M059J (cell line): ENCODE data around the gene CSF2RB. TPM values are rescaled to one million over a fixed set of nuclear protein-coding genes. Genes with fewer than 3 reads are reported as not detected.

ENCODE experiments used
- DNase-seq: peaks from one replicate; pipeline ENCODE4 v3.0.0-alpha.2; 2012; ENCODE audit warnings: low read depth
- total RNA-seq: library from RNA; depleted of rRNA; stranded (reverse); fragments of >200 nt; shearing (Covaris generic); gene quantifications from 2 replicates; pipeline ENCODE4 v1.2.3, GENCODE V29; 2014; rRNA removed

The CSF2RB gene
- 0.02 TPM in 1 of 2 replicates, not detected in the other for total RNA-seq

DNA sequence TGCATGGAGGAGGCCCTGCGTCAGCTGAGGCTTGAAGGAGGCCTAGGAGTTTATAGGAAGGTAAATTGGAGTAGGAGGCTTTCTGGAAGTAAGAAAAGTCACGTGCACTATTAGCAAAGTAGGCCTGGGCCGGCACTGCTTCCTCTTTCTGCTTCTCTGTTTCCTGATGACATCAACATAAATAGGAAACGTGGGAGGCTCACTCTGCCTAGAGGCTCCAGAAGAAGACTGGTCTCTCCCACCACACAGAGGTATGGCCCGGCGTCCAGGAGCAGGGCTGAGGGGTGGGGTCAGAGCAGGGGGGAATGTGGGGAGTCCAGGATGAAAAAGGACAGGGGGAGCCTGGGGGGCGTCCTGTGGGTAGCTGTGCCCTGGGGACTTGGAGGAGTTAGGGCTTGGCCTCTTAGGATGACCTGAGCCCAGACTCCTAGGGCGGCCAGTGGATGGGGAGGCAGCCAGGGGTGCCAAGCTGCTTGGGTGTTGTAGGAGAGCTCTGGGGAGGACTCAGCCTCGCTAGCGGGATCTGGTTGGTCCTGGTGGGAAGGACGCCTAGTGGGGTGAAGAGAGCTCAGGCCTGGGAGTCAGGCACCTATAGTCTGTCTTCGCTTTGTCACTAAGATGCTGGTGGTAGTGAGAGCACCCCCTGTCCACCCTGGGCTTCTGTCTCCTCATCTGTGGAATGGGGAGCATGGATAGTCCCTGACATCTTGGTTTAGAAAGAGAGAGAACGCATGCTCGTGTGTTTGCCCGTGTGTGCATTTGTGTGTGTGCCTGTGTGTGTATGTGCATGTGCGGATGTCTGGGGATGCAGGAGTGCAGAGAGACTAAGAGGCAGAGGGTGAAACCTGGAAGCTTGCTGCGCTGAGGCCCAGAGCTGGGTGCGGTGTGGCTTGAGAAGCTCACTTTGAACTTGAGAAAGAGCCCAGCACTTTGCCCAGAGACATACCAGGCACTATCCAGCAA is at the start of gene CSF2RB:
TSS of gene CSF2RB (plus strand) at position 202 of the 963 bp plus-strand sequence. CDS start 8,580 bp downstream, outside the sequence.
- no peak for DNase-seq

DNA sequence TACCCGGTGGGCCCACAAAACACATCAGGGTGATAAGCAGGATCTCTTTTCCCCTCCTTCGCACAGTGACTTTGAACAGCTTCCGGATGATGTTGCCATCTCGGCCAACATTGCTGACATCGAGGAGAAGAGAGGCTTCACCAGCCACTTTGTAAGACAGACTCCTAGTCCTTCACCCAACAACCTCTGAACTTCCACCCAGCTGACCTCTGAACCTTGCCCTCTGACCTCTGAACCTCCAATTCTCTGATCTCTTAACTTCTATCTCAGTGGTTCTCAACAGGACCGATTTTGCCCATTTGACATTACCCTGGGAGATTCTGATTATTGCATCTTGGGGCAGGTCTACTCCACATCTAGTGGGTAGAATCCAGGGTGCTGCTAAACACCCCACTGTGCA is 49.4 kb upstream of the CSF2RB start:
- DNase-seq: no peak

GRCh38 chr22:36864454-36865215 is 48.8 kb upstream of the CSF2RB start:
- no peak for DNase-seq

DNA sequence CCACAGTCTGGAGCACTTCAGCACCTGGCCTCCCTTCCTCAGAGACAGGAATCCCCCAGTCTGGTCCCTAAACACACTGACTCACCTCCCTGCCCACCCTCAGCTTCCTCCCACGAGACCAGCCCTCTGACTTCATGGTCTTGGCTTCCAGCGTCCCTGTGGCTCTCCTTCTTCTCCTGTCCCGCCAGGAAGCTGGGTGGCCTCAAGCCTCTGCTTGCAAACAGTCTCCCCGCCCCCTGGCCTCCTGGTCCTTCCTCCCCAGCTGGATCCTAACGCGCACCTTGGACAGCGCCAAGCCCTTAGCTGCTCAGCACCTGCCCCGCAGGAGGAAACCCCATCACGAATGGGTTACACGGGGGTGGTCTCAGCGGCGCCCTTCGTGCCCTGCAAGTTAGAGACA is 48.1 kb upstream of the CSF2RB start:
- DNase-seq: no peak

- DNase-seq: no peak
Measured at GRCh38 chr22:36867695-36868094, 45.7 kb upstream of the CSF2RB start.

GRCh38 chr22:36868546-36869181 is 44.8 kb upstream of the CSF2RB start:
- no peak for DNase-seq

DNA sequence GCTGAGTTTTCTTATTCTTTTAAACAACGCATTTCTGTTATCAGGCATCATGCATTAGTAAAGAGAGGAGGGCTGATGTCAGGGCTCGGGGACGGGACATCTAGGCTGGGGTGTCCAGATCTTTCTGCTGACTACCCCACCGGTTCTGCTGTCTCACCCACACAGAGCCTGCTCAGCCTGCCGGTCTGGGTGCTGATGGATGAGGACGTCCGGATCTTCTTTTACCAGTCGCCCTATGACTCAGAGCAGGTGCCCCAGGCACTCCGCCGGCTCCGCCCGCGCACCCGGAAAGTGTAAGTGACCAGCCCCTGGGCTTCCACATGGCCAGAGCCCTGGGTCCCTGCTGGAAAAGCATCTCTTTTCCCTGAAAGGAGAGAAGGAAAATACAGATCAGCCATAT is 43.2 kb upstream of the CSF2RB start:
- DNase-seq: peak; percentile 42

GRCh38 chr22:36871669-36872081 is 41.8 kb upstream of the CSF2RB start:
- peak; percentile 65 for DNase-seq

DNA sequence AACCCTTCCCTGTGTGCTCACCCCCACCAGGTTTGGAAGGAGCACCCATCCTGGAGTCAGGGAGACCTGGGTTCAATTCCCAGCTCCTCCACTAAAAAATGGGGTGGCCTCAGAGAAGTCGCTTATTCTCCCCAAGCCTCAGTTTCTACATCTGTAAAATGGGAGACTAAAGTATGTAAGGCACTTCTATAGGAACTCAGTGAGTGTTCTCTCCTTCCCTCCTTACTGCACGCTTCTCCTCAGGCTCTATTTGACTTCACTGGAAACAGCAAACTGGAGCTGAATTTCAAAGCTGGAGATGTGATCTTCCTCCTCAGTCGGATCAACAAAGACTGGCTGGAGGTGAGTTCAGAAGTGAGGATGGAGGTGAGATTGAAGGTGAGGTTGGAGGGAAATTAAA is 41.3 kb upstream of the CSF2RB start:
- DNase-seq: no peak

DNA sequence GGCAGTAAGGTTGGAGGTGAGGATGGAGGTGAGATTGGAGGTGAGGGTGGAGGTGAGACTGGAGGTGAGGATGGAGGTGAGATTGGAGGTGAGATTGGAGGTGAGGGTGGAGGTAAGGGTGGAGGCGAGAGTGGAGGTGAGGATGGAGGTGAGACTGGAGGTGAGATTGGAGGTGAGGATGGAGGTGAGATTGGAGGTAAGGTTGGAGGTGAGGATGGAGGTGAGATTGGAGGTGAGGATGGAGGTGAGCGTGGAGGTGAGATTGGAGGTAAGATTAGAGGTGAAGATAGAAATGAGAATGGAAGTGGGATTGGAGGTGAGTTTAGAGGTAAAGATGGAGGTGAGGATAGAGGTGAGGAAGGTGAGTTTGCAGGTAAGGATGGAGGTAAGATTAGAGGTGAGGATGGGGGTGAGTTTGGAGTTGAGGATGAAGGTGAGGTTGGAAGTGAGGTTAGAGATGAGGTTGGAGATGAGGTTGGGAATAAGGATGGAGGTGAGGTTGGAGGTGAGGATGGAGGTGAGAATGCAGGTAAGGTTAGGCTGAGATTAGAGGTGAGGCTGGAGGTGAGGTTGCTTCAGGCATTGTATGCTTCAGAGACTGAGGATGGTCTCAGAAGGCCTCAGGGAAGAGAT is 40.4 kb upstream of the CSF2RB start:
- no peak for DNase-seq

- DNase-seq: peak; percentile 86
Measured at GRCh38 chr22:36873614-36874308, 39.7 kb upstream of the CSF2RB start.

DNA sequence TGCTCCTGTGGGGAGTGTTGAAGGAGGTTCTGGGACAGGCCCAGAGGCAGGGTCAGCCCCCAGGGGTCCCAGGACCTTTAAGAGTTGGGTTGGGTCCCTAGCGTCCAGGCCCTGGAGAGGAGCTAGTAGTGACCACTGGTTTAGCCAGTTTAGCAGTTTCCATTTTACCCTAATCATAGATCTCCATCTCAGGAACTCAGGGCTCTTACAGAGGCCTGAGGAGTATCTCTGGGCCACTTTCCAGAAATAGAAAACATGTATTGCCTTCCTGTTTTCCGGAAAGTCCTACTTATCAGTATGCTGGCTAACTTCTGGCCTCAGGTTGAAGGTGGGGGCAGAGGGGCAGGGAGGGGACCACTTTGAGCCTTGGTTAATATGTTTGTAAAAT is 39.1 kb upstream of the CSF2RB start:
- no peak for DNase-seq

GRCh38 chr22:36874736-36875135 is 38.7 kb upstream of the CSF2RB start:
- DNase-seq: no peak

DNA sequence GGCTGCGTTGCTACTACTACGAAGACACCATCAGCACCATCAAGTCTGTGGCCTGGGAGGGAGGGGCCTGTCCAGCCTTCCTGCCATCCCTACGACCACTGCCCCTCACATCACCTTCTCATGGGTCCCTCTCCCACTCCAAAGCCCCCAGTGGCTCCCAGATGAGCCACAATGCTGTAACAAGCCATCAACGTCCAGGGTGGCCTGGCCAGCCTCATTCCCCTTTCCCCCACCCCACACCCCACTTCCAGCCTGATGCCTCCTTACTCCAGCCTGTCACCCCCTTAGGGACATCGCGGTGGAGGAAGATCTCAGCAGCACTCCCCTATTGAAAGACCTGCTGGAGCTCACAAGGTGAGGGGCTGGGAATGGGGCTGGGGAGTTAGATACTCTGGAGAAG is 37.7 kb upstream of the CSF2RB start:
- DNase-seq: no peak

DNA sequence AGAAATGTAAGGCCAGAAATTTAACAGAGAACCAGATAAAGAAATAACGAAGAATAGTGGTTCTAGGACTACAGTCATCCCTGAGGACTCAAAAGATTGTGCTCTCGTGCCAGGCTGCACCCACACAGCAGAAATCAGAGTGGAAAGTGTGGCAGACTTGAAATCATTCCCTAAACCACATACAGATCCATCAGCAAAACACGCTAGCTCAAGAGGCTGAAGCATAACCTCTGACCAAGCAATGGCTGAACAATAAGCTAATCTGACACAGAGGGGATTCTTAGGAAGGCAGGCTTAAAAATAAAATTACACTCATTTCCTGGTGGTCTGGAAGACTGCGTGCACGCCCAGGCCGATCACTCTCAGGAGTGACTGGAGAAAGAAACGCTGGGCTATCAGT is 33.7 kb upstream of the CSF2RB start:
- DNase-seq: no peak

DNA sequence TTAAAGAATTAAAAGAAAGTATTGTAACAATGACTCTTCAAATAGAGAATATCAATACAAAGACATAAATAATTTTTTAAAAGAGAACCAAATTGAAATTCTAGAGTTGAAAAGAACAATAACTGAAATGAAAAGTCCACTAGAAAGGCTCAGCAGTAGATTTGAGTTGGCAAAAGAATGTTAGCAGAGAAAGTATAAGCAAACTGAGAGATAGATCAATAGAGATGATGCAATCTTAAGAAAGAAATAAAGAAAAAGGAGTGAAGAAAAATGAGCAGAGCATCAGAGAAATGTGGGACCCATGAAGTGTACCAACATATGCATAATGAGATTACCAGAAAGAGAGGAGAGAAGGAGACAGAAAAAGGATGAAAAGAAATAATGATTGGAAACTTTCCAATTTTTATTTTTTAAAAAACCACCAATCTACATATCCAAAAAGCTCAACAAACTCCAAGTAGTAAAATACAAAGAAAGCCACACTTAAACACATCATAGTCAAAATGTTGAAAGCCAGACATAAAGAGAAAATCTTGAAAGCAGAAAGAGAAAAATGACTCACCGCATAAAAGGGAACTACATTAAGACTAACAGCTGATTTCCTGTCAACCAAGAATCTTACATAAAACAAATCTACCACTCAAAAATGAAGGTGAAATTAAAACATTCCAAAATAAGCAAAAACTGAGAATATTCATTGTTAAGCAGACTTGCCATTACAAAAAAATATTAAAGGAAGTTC is 31.8 kb upstream of the CSF2RB start:
- DNase-seq: no peak

DNA sequence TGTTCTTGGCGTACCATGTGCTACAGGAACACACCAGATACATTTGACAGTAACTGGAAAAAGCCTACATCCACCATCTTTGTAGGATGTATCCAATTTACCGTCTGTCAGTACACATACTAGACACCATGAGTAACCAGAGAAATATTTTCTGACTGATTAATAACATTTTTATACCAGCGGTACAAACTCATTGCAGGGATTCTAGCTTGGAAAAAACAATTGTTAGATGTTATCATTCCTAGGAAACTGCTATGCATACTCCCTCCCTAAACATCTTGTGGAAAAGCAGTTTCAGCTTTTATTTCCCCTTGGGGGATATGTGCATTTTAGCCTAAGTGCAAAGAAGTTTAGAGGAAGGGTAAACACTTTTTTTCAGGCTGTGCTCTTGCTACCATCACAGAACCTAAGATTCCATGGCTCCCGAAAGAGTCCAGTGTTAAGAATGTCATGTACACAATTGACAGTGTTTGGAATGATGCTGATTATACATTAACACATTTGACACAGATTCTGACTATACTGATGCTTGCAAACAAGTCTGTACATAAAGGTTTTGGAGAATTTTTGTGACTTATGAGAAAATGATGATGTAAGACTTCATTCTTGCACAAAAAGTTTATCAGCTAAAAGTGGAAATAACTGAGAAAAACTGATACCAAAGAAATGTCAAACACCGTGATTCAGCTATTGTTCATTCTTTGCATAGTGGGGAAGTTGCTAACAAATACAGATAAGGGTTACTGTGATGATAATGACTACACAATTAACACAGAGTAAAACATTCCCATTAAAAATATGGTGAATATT is 28.9 kb upstream of the CSF2RB start:
- peak; percentile 24 for DNase-seq

DNA sequence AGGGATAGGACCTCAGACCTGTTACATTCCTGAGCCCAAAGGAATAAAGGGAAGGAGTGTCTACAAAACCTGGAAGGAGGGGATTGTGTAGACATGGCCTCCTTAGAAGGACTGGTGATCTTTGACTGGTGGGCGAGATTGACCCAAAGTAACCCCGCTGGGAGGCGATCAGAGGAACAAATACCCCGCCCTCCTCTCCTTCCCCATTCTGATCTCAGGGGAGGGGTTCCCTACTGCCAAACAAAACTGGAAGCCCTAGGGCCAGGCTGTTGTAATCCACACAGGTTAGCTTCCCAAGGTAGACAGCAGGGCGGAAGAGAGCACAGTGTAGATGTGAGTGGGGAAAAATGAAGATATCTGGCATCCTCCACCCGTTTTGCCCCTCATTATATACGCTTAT is 28.0 kb upstream of the CSF2RB start:
- DNase-seq: no peak

DNA sequence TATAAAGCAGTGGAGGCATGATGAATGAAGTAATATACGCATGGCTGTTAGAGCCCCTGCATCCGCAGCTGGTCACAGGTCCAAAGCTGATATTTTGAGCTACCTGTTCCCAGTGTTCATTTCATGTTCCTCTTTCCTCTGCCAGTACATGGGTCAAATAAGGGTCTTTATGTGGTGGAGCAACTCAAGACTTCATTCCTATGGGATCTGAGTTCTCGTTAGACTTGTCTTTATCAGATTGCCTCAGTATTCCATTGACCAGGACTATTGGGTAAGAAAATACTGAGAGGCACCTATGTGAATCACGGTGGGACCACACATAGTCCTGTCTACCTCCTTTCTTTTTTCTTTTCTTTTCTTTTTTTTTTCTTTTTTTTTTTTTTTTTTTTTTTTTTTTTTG is 27.4 kb upstream of the CSF2RB start:
- no peak for DNase-seq

DNA sequence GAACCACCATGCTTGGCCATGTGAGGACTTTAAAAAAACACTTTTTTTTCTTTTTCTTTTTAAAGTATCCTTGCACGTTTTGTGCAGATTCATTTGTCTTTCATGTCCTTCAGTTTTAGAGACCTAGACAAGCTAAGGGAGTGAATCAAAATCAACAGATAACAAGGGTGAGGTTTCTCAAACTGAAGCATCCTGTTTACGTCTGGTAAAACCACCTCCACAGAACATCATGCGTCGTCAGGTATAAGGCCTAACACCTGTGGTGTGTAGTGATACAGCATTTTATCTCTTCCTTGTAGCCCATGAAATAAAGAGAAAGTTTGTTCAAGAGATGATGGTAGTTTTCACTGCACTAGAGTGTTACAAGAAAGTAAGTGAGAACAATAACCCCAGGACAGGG is 26.3 kb upstream of the CSF2RB start:
- no peak for DNase-seq
